CD4-positive, alpha-beta T cell treated with Interferon gamma for 1 hour (primary cell): ENCODE data around the gene IFIT3.
A peak's percentile ranks its signal among the peaks of the same experiment; 100 is the strongest.
"Not testable (repeated sequence)": the region's sequence is repeated elsewhere in the genome, so short reads cannot be mapped to it uniquely, and the experiment has no call there.

ENCODE experiments used
- DNase-seq: peaks from one replicate; pipeline ENCODE4 v3.0.0-alpha.2; 2020

Gene IFIT3, protein sequence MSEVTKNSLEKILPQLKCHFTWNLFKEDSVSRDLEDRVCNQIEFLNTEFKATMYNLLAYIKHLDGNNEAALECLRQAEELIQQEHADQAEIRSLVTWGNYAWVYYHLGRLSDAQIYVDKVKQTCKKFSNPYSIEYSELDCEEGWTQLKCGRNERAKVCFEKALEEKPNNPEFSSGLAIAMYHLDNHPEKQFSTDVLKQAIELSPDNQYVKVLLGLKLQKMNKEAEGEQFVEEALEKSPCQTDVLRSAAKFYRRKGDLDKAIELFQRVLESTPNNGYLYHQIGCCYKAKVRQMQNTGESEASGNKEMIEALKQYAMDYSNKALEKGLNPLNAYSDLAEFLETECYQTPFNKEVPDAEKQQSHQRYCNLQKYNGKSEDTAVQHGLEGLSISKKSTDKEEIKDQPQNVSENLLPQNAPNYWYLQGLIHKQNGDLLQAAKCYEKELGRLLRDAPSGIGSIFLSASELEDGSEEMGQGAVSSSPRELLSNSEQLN

GRCh38 chr10:89327803-89328441 is at the start of gene IFIT3:
Gene IFIT3, plus strand, starts transcription at chr10:89327997. Its CDS starts 77 bp downstream, at chr10:89328074.
- peak; percentile 45 for DNase-seq

DNA sequence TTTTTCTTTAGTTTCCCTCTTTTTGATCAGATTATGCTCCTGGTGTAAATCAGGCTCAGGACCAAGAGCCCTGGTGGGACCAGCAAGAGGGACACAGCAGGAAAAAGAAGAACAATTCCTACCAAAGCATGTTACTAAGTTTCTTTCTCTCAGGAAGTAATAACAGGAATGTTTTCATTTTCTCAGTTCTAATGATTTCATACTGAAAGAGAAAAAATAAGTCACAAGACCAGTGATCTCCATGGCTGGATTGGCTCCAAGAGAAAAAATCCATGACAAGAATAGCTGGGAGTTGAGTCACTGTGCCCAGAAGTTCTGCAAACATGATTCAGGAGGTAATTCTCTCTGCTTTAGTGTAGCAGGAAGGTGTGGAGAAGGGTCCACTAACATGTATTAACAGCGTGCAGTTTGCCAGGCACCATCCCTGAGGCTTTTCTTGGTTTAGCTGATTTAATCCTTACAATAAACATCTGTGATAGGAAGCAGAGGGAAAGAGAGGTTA is 49.7 kb upstream of the IFIT3 start:
- DNase-seq: no peak

DNA sequence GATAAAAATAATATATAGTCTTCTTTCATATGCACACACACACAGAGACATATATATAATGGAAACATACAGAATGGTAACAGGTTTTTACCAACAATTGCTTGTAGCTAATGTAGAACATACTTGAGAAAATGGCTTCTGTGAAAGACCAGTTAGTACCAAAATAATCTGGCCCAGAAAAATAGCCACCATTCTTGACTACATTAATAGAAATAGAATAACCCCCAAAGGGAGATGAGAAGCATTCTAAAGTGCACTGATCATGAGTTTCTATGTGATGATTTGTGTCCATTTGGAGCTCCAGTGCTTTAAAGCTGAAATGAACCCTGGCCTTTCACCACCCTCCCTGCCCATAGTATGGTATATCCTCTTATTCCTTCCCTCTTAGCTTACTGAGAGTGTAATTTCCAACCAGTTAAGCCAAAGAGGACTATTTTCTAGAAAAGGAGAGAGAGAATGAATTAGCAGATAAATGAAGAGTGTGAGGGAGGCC is 48.9 kb upstream of the IFIT3 start:
- no peak for DNase-seq

DNA sequence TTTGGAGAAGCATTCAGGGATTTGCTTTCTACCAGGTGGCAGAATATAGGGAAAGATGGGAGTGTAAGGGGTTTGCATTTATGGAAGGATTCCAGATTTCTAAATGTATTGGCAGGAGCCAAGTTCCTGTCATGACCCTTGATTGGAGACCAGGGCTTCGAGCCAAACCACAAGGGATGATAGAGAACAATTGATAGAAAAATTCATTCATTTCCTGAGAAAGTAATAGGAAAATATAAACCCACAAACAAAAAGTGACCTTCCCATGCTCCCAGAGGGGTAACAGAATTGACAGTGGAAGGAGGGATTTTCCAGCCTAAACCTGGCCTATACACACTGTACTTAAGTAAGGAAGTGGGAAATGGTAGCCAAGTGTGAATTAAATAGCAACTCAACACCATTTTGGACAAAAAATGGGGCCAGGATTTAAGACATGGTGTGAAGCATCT is 48.4 kb upstream of the IFIT3 start:
- no peak for DNase-seq

DNA sequence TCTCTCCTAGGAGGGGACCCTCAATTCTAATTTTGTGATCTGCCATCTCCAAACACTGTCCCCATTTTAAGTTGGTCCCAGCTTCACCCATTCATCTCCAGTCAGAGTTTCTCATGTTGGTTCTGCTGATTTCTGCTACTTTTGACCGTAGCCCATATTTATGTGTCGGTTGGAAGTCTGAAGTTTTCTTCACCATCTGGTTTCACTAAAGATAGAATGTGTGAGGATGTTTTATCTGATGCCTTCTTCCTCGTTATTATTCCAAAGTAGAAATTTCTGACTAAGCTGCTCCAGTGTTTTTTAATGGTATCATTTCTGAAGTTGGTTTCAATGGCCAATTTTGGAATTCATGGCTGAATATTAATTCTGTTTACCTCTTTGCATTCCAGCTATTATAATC is 47.3 kb upstream of the IFIT3 start:
- DNase-seq: no peak

- no peak for DNase-seq
Observed at GRCh38 chr10:89281606-89282395, 46.0 kb upstream of the IFIT3 start.

DNA sequence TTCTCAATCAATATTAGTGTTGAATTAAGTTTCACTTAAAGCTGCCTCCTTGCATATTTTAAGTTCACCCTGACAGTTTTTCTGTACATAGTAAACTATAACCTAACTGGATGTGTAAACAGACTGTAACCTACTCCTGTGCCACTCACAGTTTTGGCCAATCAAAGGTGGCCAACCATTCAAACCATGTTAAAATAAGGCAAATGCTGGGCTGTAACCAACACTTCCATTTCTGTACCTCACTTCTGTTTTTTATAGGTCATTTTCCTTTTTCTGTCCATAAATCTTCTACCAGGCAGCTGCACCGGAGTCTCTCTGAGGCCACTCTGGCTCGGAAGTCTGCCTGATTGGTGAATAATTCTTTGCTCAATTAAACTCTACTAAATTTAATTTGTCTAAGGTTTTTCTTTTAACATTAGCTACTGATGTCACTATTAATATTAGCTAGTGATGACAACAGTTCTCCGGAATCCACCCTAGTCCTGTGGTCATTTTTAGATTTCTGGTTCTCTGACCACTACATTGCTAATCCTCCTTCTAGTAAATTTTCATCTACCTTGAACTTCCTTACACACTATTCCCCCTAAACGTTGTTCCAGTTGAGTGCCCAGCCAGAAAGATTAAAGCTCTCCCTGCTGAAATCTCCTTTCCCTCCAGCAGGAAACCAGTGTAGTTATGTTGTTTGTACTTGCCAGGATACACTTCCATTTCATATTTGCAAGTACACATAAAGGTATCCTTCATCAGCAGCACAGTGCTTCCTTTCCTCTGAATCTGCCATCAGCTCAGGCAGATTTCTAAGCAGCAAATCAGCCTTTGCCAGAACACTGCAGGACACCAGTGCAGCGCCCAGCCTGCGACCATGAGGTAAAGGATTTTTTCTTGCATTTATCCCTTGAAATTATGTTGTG is 44.5 kb upstream of the IFIT3 start:
- DNase-seq: no peak

GRCh38 chr10:89283936-89284475 is 43.8 kb upstream of the IFIT3 start:
- no peak for DNase-seq

- DNase-seq: not testable (repeated sequence)
Observed at GRCh38 chr10:89284711-89285110, 43.1 kb upstream of the IFIT3 start.

GRCh38 chr10:89285303-89285702 is 42.5 kb upstream of the IFIT3 start:
- not testable (repeated sequence) for DNase-seq

- no peak for DNase-seq
Observed at GRCh38 chr10:89294721-89295239, 33.0 kb upstream of the IFIT3 start.

DNA sequence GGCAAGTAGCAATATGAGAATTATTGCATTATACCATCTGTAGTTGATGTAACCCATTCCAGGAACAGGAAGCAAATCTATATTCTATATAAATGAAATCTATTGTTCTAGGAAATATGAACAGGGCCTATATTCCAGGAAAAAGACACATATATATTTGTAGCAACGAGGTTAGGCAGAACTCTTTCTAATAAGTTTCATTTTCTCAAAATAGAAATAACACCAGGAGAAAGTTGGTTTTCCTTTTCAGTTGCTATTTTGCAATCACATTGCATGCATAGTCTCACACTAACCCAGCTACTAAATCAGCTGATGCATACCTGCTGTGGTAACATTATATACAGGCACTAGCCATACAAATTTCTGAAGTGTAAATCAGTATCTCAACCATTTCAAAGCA is 32.2 kb upstream of the IFIT3 start:
- no peak for DNase-seq

GRCh38 chr10:89296220-89296648 is 31.6 kb upstream of the IFIT3 start:
- no peak for DNase-seq

GRCh38 chr10:89297356-89297755 is 30.4 kb upstream of the IFIT3 start:
- DNase-seq: no peak

DNA sequence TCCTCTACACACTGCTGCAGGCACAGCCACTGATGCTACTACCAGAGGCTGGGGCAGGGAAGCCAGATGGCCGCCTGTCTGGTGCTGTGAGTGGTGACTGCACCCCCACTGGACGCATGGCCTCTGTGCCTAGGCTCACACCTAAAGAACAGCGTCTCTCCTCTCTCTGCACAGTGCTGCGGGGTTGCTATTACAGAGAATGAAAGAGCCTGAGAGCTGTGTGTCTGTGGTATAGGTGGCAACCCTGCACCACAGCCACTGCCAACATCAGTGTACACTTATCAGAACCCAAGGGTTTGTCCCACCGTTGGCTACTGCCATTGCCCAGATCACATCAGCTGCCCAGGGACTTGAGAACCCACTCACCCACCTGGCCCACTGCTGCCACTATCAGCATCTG is 30.0 kb upstream of the IFIT3 start:
- DNase-seq: no peak

- no peak for DNase-seq
Observed at GRCh38 chr10:89299031-89299430, 28.8 kb upstream of the IFIT3 start.

DNA sequence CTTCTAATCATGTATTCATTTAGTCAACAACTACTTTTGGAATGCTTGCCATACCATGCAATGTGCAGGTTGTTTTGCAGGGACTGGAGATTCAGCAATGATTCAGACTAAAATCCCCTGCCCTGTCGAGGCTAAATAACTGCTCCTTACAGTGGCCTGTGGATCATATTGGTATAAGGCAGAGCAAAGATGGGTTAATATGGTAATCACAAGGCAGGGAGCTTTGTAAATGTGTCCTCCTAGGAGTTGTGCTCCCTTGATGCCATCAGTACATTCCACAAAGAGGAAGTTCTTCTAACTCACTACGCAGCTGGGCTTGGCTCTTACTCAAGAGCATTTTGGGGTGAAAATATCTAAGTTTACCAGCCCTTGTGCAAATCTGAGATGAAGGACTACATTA is 26.6 kb upstream of the IFIT3 start:
- peak; percentile 20 for DNase-seq

GRCh38 chr10:89301721-89302445 is 25.9 kb upstream of the IFIT3 start, which contains the start of gene IFIT2:
Gene IFIT2, plus strand, starts transcription at chr10:89302046. Its CDS starts 78 bp downstream, at chr10:89302124.
- peak; percentile 45 for DNase-seq

DNA sequence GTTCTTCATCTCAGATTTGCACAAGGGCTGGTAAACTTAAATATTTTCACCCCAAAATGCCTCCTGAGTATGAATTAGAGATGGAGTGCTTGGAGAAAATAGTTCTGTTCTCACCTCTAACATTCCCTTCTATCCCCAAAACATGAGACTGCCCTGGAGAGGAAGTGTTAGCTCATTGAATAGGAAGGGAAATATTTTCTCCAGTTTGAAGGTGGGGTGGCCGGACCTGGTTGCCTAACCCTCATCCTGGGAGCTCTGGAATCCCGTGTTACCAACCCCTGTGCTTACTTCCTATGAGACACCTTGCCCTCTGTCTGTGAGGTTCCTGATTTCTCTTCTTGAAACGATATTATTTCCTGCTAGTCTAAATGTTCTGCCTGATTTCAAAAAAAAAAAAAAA is 25.2 kb upstream of the IFIT3 start:
- DNase-seq: no peak

GRCh38 chr10:89303161-89303560 is 24.6 kb upstream of the IFIT3 start:
- no peak for DNase-seq
